Transverse colon (tissue), 4 donors: Measurements from ENCODE around the gene GNA14.

Experiments
- CTCF ChIP-seq, 5 experiments: fragments of 200-600 bp in 3 of 5; fragments of 450-650 bp in 2 of 5; sonication (generic) in 3 of 5; IDR thresholded peaks; 1 replicate in 2 of 5; 2 replicates in 3 of 5; pipeline ENCODE4 v1.5.1; 2016 to 2017; ENCODE audit warnings: antibody characterized with exemption in 5 of 5, inconsistent platforms in 3 of 5, mild to moderate bottlenecking in 2 of 5, moderate library complexity in 1 of 5
- EP300 ChIP-seq: sonication (generic); formaldehyde crosslinking; IDR thresholded peaks from one replicate; pipeline ENCODE4 v1.6.1; 2017; ENCODE audit warnings: antibody characterized with exemption, low read depth
- POLR2A ChIP-seq: fragments of 450-650 bp; IDR thresholded peaks from one replicate; pipeline ENCODE4 v1.6.1; 2016; ENCODE audit warnings: antibody characterized with exemption, mild to moderate bottlenecking, moderate library complexity
- POLR2AphosphoS5 ChIP-seq, 3 donors: sonication (generic); formaldehyde crosslinking; IDR thresholded peaks; one replicate each; pipeline ENCODE4 v1.6.1; 2016; ENCODE audit warnings: antibody characterized with exemption in 3 of 3

GRCh38 chr9:77386187-77386586 lies 261.9 kb downstream of the GNA14 start:
- no peak for TF ChIP-seq CTCF (IDR thresholded peaks at IDR 0.05)
- no peak for TF ChIP-seq POLR2A
- no peak for TF ChIP-seq EP300
- TF ChIP-seq POLR2AphosphoS5 (IDR thresholded peaks at IDR 0.05), result no peak
